B cell (primary cell): ENCODE measurements around the gene KRTAP12-4. TPM values are rescaled to one million over a fixed set of nuclear protein-coding genes. Genes with fewer than 3 reads are reported as not detected.

ENCODE experiments used
- ATAC-seq: fragments of 200-7000 bp; cut with Tn5 transposase; one replicate; pipeline ENCODE4 v1.10.0; 2021; ENCODE audit warnings: low read depth, mild to moderate bottlenecking, moderate number of reproducible peaks, moderate library complexity
- CTCF ChIA-PET: fragments of 350-600 bp; sonication (Branson Sonifier 250); formaldehyde crosslinking; loops from one replicate; lab custom pipeline; 2021; ENCODE audit warnings: antibody characterized with exemption, inconsistent platforms; lab: Charles Lee
- POLR2A ChIA-PET: fragments of 350-600 bp; sonication (Branson Sonifier 250); formaldehyde crosslinking; loops from one replicate; lab custom pipeline; 2021; ENCODE audit warnings: antibody characterized with exemption; lab: Charles Lee
- DNase-seq: peaks from one replicate; pipeline ENCODE4 v3.0.0; 2013
- H2AFZ ChIP-seq: 2 replicates; pipeline ENCODE4 v1.6.1; 2012; ENCODE audit warnings: mild to moderate bottlenecking, low read depth, low read length; ENCODE audit not compliant: insufficient read depth, poor library complexity, severe bottlenecking
- H3K27ac ChIP-seq, 2 donors: 1 replicate in 1 of 2; 2 replicates in 1 of 2; pipeline ENCODE4 v1.5.1; 2012 to 2013; ENCODE audit warnings: low read length in 2 of 2, mild to moderate bottlenecking in 2 of 2, moderate library complexity in 1 of 2
- H3K27me3 ChIP-seq, 4 experiments: fragments of 200-600 bp in 1 of 4; sonication (generic) in 1 of 4; replicated peaks in 1 of 4; 1 replicate in 2 of 4; 2 replicates in 2 of 4; pipeline versions ENCODE4 v1.6.1 to v1.7.0; 2013 to 2016; ENCODE audit warnings: low read length in 3 of 4, mild to moderate bottlenecking in 2 of 4, mixed read lengths in 1 of 4, moderate library complexity in 1 of 4; ENCODE audit not compliant: insufficient read depth in 4 of 4, control insufficient read depth in 3 of 4; ENCODE audit errors: control extremely low read depth in 1 of 4
- H3K36me3 ChIP-seq, 2 experiments: replicated peaks in 1 of 2; 1 replicate in 1 of 2; 2 replicates in 1 of 2; pipeline versions ENCODE4 v1.6.1 to v1.7.1; 2013; ENCODE audit warnings: low read length in 1 of 2; ENCODE audit not compliant: insufficient read depth in 2 of 2, control insufficient read depth in 1 of 2; ENCODE audit errors: control extremely low read depth in 1 of 2, extremely low read depth in 1 of 2
- H3K4me1 ChIP-seq, 2 donors: fragments of 200-600 bp in 1 of 2; sonication (generic) in 1 of 2; 1 replicate in 1 of 2; 2 replicates in 1 of 2; pipeline versions ENCODE4 v1.5.1 to v1.6.1; 2013 to 2017; ENCODE audit warnings: low read length in 2 of 2; ENCODE audit not compliant: control insufficient read depth in 2 of 2, insufficient read depth in 2 of 2
- H3K4me2 ChIP-seq: replicated peaks from 2 replicates; pipeline ENCODE3; 2012; ENCODE audit warnings: mild to moderate bottlenecking, low read depth, low read length; ENCODE audit not compliant: poor library complexity, severe bottlenecking
- H3K4me3 ChIP-seq, 5 experiments: fragments of 200-600 bp in 1 of 5; sonication (generic) in 1 of 5; 1 replicate in 3 of 5; 2 replicates in 2 of 5; pipeline versions ENCODE4 v1.5.1 to v1.7.0; 2011 to 2016; ENCODE audit warnings: low read length in 4 of 5, mild to moderate bottlenecking in 4 of 5, low read depth in 2 of 5, control low read depth in 1 of 5, moderate library complexity in 1 of 5; ENCODE audit not compliant: insufficient read depth in 1 of 5; ENCODE audit errors: control extremely low read depth in 1 of 5, extremely low read depth in 1 of 5
- H3K79me2 ChIP-seq: fragments of 200-600 bp; sonication (generic); one replicate; pipeline ENCODE4 v1.6.0; 2016; ENCODE audit warnings: low read length; ENCODE audit not compliant: control insufficient read depth, insufficient read depth
- H3K9ac ChIP-seq: fragments of 200-600 bp; sonication (generic); 2 replicates; pipeline ENCODE4 v1.6.1; 2017; ENCODE audit warnings: mild to moderate bottlenecking, low read length, moderate library complexity
- H3K9me3 ChIP-seq, 3 donors: one replicate each; pipeline versions ENCODE4 v1.6.1 to v1.7.1; 2013; ENCODE audit warnings: low read length in 2 of 3; ENCODE audit not compliant: control insufficient read depth in 2 of 3, insufficient read depth in 1 of 3; ENCODE audit errors: control extremely low read depth in 1 of 3
- H4K20me1 ChIP-seq: 2 replicates; pipeline ENCODE4 v1.6.0; 2012; ENCODE audit warnings: mild to moderate bottlenecking, low read length; ENCODE audit not compliant: insufficient read depth, control insufficient read depth, poor library complexity, severe bottlenecking
- H3K27ac Mint-ChIP-seq: one replicate; pipeline ENCODE4 v1.8.0; 2021; ENCODE audit warnings: mixed read lengths
- H3K27me3 Mint-ChIP-seq: one replicate; pipeline ENCODE4 v1.8.0; 2021; ENCODE audit warnings: mixed read lengths
- H3K4me1 Mint-ChIP-seq: one replicate; pipeline ENCODE4 v1.8.0; 2021; ENCODE audit warnings: mixed read lengths
- H3K4me3 Mint-ChIP-seq: one replicate; pipeline ENCODE4 v1.8.0; 2021; ENCODE audit warnings: mixed read lengths
- H3K9me3 Mint-ChIP-seq: one replicate; pipeline ENCODE4 v1.8.0; 2022; ENCODE audit warnings: mixed read lengths; ENCODE audit not compliant: insufficient read depth
- EZH2 ChIP-seq: IDR thresholded peaks from 2 replicates; pipeline ENCODE4 v1.6.1; 2012; ENCODE audit warnings: borderline replicate concordance, low read depth, mild to moderate bottlenecking, moderate library complexity, low read length; ENCODE audit not compliant: insufficient read depth, poor library complexity, severe bottlenecking
- WGBS: methylation state at CpG from one replicate; pipeline ENCODE4 v1.1.5; 2013; ENCODE audit warnings: missing lambda C conversion rate; ENCODE audit not compliant: insufficient coverage; 5-methylcytosine and 5-hydroxymethylcytosine counted together
- intact Hi-C: fragments of 100-400 bp; cut with micrococcal nuclease; formaldehyde crosslinking; loops from one replicate; pipeline ENCODE4 v1.10.0; 2022
- polyA plus RNA-seq: library from polyadenylated mRNA; depleted of rRNA; stranded (reverse); fragments of >200 nt; gene quantifications from 2 replicates; pipeline ENCODE4 v1.2.3, GENCODE V29; 2012
- total RNA-seq, 2 donors: library from RNA; stranded (reverse); fragments of 120-200 nt in 1 of 2; gene quantifications; 1 replicate in 1 of 2; 2 replicates in 1 of 2; pipeline versions ENCODE4 v1.2.3 to v1.2.4, GENCODE V29; 2013 to 2022
- TF ChIP-seq, protein P1 (sequence below): fragments of 200-600 bp; IDR thresholded peaks from one replicate; pipeline ENCODE4 v1.8.0; 2022; ENCODE audit warnings: antibody characterized with exemption, mild to moderate bottlenecking

The KRTAP12-4 gene
- total and polyA plus RNA-seq, 2 donors (not counting 1 experiment from before 2014, with no cell fraction given): not detected

DNA sequence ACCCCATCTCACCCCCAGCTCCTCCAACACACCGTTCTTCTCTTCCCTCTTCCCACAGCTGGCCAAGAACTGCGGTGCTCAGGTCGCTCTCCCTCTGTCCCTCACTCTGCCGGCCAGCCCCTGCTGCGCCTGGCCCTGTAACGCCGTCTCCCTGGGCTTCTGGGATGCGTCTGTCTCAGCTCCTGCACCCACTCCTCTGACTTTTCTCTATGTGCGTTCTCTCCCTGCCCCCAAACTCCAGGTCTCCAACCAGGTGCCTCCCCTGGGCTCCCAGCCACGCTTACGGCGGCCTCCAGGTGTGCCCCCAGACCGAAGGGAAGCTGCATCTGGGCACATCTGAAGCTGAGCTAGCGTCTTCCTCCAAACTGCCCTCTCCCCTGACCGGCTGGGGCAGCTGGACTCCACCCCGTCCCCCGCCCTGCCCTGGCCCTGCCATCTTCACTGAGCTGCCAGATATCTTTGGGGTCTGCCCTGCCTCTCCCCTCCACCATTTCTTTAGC is 45.1 kb upstream of the KRTAP12-4 start:
- CTCF ChIA-PET: no interaction called here
- Histone ChIP-seq H4K20me1 (no peaks in the 10 kb centered on the region), H3K4me1 (no peaks in the 10 kb centered on the region), H3K4me2 (no peak overlapping the region), H3K27ac (no peak overlapping the region), H2AFZ (no peak overlapping the region), H3K27me3 (peaks cover 0 to 54% (median 17%) of the 10 kb centered on the region in 4 experiments), H3K36me3 (no peaks in the 10 kb centered on the region), H3K9me3 (peaks cover 0 to 23% (median 0%) of the 10 kb centered on the region in 3 donors), H3K79me2 (no peaks in the 10 kb centered on the region), H3K4me3 (no peak overlapping the region), H3K9ac (no peak overlapping the region)
- no peak overlapping the region for H3K4me3 Mint-ChIP-seq
- no peak overlapping the region for H3K27ac Mint-ChIP-seq
- ATAC-seq (no peak), DNase-seq (no peak)
- H3K9me3 Mint-ChIP-seq: no peaks in the 10 kb centered on the region
- intact Hi-C loops: no loop called here
- TF ChIP-seq EZH2: no peak
- TF ChIP-seq, protein P1, sequence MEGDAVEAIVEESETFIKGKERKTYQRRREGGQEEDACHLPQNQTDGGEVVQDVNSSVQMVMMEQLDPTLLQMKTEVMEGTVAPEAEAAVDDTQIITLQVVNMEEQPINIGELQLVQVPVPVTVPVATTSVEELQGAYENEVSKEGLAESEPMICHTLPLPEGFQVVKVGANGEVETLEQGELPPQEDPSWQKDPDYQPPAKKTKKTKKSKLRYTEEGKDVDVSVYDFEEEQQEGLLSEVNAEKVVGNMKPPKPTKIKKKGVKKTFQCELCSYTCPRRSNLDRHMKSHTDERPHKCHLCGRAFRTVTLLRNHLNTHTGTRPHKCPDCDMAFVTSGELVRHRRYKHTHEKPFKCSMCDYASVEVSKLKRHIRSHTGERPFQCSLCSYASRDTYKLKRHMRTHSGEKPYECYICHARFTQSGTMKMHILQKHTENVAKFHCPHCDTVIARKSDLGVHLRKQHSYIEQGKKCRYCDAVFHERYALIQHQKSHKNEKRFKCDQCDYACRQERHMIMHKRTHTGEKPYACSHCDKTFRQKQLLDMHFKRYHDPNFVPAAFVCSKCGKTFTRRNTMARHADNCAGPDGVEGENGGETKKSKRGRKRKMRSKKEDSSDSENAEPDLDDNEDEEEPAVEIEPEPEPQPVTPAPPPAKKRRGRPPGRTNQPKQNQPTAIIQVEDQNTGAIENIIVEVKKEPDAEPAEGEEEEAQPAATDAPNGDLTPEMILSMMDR: no peak
- POLR2A ChIA-PET: no interaction called here
- H3K4me1 Mint-ChIP-seq: no peaks in the 10 kb centered on the region
- H3K27me3 Mint-ChIP-seq: peaks cover 58% of the 10 kb centered on the region
- WGBS: 54% methylated on average over 17 of the region's 17 CpGs

DNA sequence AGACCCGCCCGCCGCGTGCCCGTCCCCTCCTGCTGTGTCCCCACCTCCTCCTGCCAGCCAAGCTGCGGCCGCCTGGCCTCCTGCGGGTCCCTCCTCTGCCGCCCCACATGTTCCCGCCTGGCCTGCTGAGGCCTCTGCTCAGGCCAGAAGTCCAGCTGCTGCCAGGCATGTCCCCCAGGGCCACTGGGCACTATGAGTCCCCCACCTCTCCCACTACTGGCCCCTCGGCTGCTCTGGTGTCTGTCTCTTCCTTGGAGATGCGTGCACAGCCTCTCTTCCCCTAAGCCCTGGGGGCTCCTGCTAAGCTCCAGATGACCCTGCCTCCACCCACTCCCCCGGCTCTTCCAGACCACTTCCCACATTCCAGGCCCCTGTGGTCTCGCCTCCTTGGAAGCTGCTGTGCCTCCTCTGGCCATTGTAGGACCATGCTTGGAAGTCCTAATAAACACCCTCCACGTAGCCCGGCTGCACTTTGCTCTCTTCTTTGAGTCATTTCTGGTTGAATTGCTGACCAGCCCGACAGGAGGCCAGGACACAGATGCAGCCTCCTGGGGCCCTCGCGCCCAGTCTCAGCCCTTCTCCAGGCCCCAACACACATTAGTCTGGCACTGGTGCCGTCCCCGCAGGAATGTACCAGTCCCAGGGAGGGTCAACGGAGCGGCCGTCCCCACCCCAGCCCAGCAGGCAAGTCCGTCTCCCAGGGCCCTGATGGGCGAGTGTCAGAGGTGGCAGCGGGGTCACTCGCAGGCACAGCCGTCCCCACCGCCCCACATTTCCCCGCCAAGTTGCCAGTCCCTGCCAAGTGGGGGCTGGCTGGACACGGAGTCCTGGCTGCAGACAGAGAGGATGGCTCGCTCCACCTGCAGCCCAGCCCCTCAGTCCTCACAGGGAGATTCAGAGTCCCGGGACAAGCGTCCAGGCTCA is 43.6 kb upstream of the KRTAP12-4 start:
- no peaks in the 10 kb centered on the region for H4K20me1 ChIP-seq
- H3K9me3 Mint-ChIP-seq: peaks cover 4% of the 10 kb centered on the region
- H3K27me3 Mint-ChIP-seq: peaks cover 59% of the 10 kb centered on the region
- peaks cover 1 to 10% (median 6%) of the 10 kb centered on the region in 3 donors for H3K9me3 ChIP-seq
- H3K27me3 ChIP-seq: peaks cover 0 to 39% (median 10%) of the 10 kb centered on the region in 4 experiments
- H3K27ac Mint-ChIP-seq: no peak overlapping the region
- H2AFZ ChIP-seq: no peak overlapping the region
- H3K36me3 ChIP-seq: no peaks in the 10 kb centered on the region
- ChIA-PET CTCF (no interaction called here), POLR2A (no interaction called here)
- intact Hi-C loops: no loop called here
- ATAC-seq (no peak), DNase-seq (no peak)
- WGBS: 42% methylated on average over 33 of the region's 35 CpGs
- no peaks in the 10 kb centered on the region for H3K4me1 ChIP-seq
- H3K27ac ChIP-seq: no peak overlapping the region
- H3K4me3 ChIP-seq: no peak overlapping the region
- H3K79me2 ChIP-seq: no peaks in the 10 kb centered on the region
- TF ChIP-seq, protein P1: no peak
- no peaks in the 10 kb centered on the region for H3K4me1 Mint-ChIP-seq
- H3K4me2 ChIP-seq: no peak overlapping the region
- H3K4me3 Mint-ChIP-seq: no peak overlapping the region
- H3K9ac ChIP-seq: no peak overlapping the region
